Activated T-helper 2 cell treated with anti-CD3 and anti-CD28 coated beads, Interferon-gamma antibody, Interleukin-2, Interleukin-4, amounts not matched to agents 10 μg/mL and 5 μg/mL and 100 μg/mL, durations not matched to agents 14 hours and 24 hours and 36 hours (primary cell): Measurements from ENCODE around the gene SFI1. TPM values are rescaled to one million over a fixed set of nuclear protein-coding genes. Genes with fewer than 3 reads are reported as not detected.
"Not testable (repeated sequence)": the region's sequence is repeated elsewhere in the genome, so short reads cannot be mapped to it uniquely, and the experiment has no call there.

ENCODE experiments used
- DNase-seq: peaks from one replicate; pipeline ENCODE4 v3.0.0; 2021; ENCODE audit warnings: low spot score
- H3K27ac Mint-ChIP-seq: one replicate; pipeline ENCODE4 v1.8.0; 2021; ENCODE audit warnings: mixed read lengths
- H3K27me3 Mint-ChIP-seq: one replicate; pipeline ENCODE4 v1.8.0; 2021; ENCODE audit warnings: low read depth, mixed read lengths
- H3K36me3 Mint-ChIP-seq: one replicate; pipeline ENCODE4 v1.8.0; 2021; ENCODE audit warnings: low read depth, mixed read lengths
- H3K4me1 Mint-ChIP-seq: one replicate; pipeline ENCODE4 v1.8.0; 2021; ENCODE audit warnings: low read depth, mixed read lengths
- H3K4me3 Mint-ChIP-seq: one replicate; pipeline ENCODE4 v1.8.0; 2021; ENCODE audit warnings: low read depth, mild to moderate bottlenecking, moderate library complexity, mixed read lengths
- H3K9me3 Mint-ChIP-seq: one replicate; pipeline ENCODE4 v1.8.0; 2021; ENCODE audit warnings: mixed read lengths
- intact Hi-C: fragments of 100-400 bp; cut with micrococcal nuclease; formaldehyde crosslinking; loops from one replicate; pipeline ENCODE4 v1.15.1; 2023
- total RNA-seq: library from RNA; stranded (reverse); gene quantifications from 2 replicates; pipeline ENCODE4 v1.2.3, GENCODE V29; 2022

SFI1 gene
- total RNA-seq = 409 and 435 TPM in 2 replicates

GRCh38 chr22:31496007-31496734 is at the start of gene SFI1:
TSS of gene SFI1 (plus strand) at chr22:31496536. CDS start at chr22:31508285, 11,749 bp downstream.
- Mint-ChIP-seq H3K27me3 (no peaks in the 10 kb centered on the region), H3K9me3 (peaks cover 5% of the 10 kb centered on the region), H3K27ac (peak within 1 kb of the TSS; percentile 96), H3K4me1 (peaks cover 29% of the 10 kb centered on the region), H3K36me3 (peaks cover 45% of the 10 kb centered on the region), H3K4me3 (peak within 1 kb of the TSS; percentile 98)
- DNase-seq = peak; percentile 92
- intact Hi-C loops = loop anchor here (1.0 to 2.0 kb wide), 6 partner anchors 30 to 254 kb away; partner anchors contain the start of genes PATZ1 and PRR14L

GRCh38 chr22:31446767-31447166 is 49.6 kb upstream of the SFI1 start:
- Mint-ChIP-seq H3K4me3 (no peak overlapping the region), H3K27me3 (no peaks in the 10 kb centered on the region), H3K9me3 (no peaks in the 10 kb centered on the region), H3K4me1 (peaks cover 4% of the 10 kb centered on the region), H3K27ac (no peak overlapping the region), H3K36me3 (peaks cover 78% of the 10 kb centered on the region)
- intact Hi-C loops = no loop called here
- no peak for DNase-seq

- Mint-ChIP-seq H3K27ac (no peak overlapping the region), H3K4me3 (no peak overlapping the region), H3K4me1 (peaks cover 7% of the 10 kb centered on the region), H3K27me3 (no peaks in the 10 kb centered on the region), H3K9me3 (no peaks in the 10 kb centered on the region), H3K36me3 (peaks cover 78% of the 10 kb centered on the region)
- intact Hi-C loops = no loop called here
- DNase-seq = no peak
These were observed 49.0 kb upstream of the SFI1 start for GRCh38 chr22:31447337-31447736.

- no peak overlapping the region for H3K4me3 Mint-ChIP-seq
- H3K36me3 Mint-ChIP-seq = peaks cover 75% of the 10 kb centered on the region
- H3K4me1 Mint-ChIP-seq = peaks cover 9% of the 10 kb centered on the region
- intact Hi-C loops = no loop called here
- DNase-seq = no peak
- no peak overlapping the region for H3K27ac Mint-ChIP-seq
- H3K9me3 Mint-ChIP-seq = no peaks in the 10 kb centered on the region
- H3K27me3 Mint-ChIP-seq = no peaks in the 10 kb centered on the region
These were observed 48.0 kb upstream of the SFI1 start for GRCh38 chr22:31448382-31448781.

GRCh38 chr22:31449506-31449905 is 46.8 kb upstream of the SFI1 start:
- H3K4me3 Mint-ChIP-seq = no peak overlapping the region
- peaks cover 9% of the 10 kb centered on the region for H3K4me1 Mint-ChIP-seq
- H3K27me3 Mint-ChIP-seq = no peaks in the 10 kb centered on the region
- H3K36me3 Mint-ChIP-seq = peaks cover 75% of the 10 kb centered on the region
- no peak overlapping the region for H3K27ac Mint-ChIP-seq
- DNase-seq = no peak
- H3K9me3 Mint-ChIP-seq = no peaks in the 10 kb centered on the region
- intact Hi-C loops = no loop called here

- peaks cover 7% of the 10 kb centered on the region for H3K4me1 Mint-ChIP-seq
- no peak for DNase-seq
- H3K4me3 Mint-ChIP-seq = no peak overlapping the region
- intact Hi-C loops = no loop called here
- peak overlapping the region; percentile 33 for H3K27ac Mint-ChIP-seq
- no peaks in the 10 kb centered on the region for H3K9me3 Mint-ChIP-seq
- H3K36me3 Mint-ChIP-seq = peaks cover 66% of the 10 kb centered on the region
- no peaks in the 10 kb centered on the region for H3K27me3 Mint-ChIP-seq
These were observed 44.4 kb upstream of the SFI1 start for GRCh38 chr22:31451709-31452571.

GRCh38 chr22:31461699-31462098 is 34.6 kb upstream of the SFI1 start:
- Mint-ChIP-seq H3K4me3 (no peak overlapping the region), H3K4me1 (peaks cover 16% of the 10 kb centered on the region), H3K9me3 (no peaks in the 10 kb centered on the region), H3K27me3 (no peaks in the 10 kb centered on the region), H3K27ac (peak overlapping the region; percentile 69), H3K36me3 (peaks cover 75% of the 10 kb centered on the region)
- intact Hi-C loops = no loop called here
- no peak for DNase-seq

- no peak overlapping the region for H3K27ac Mint-ChIP-seq
These were observed 31.0 kb upstream of the SFI1 start for GRCh38 chr22:31465307-31465706.

GRCh38 chr22:31474743-31475142 is 21.6 kb upstream of the SFI1 start:
- no peaks in the 10 kb centered on the region for H3K27me3 Mint-ChIP-seq
- no peak overlapping the region for H3K27ac Mint-ChIP-seq

More at GRCh38 chr22:31465307-31465706, 31.0 kb upstream of the SFI1 start:
- no peak for DNase-seq
- Mint-ChIP-seq H3K9me3 (no peaks in the 10 kb centered on the region), H3K4me1 (peaks cover 14% of the 10 kb centered on the region), H3K36me3 (peaks cover 79% of the 10 kb centered on the region), H3K27me3 (no peaks in the 10 kb centered on the region), H3K4me3 (no peak overlapping the region)
- intact Hi-C loops = no loop called here

GRCh38 chr22:31475800-31476199 is 20.5 kb upstream of the SFI1 start:
- H3K36me3 Mint-ChIP-seq = peaks cover 79% of the 10 kb centered on the region
- no peaks in the 10 kb centered on the region for H3K27me3 Mint-ChIP-seq
- H3K27ac Mint-ChIP-seq = no peak overlapping the region
- no peak for DNase-seq
- H3K9me3 Mint-ChIP-seq = no peaks in the 10 kb centered on the region
- peaks cover 27% of the 10 kb centered on the region for H3K4me1 Mint-ChIP-seq
- H3K4me3 Mint-ChIP-seq = no peak overlapping the region
- intact Hi-C loops = no loop called here

More at GRCh38 chr22:31474743-31475142, 21.6 kb upstream of the SFI1 start:
- H3K4me3 Mint-ChIP-seq = no peak overlapping the region
- H3K4me1 Mint-ChIP-seq = peaks cover 27% of the 10 kb centered on the region
- H3K9me3 Mint-ChIP-seq = no peaks in the 10 kb centered on the region
- intact Hi-C loops = no loop called here
- peaks cover 70% of the 10 kb centered on the region for H3K36me3 Mint-ChIP-seq
- no peak for DNase-seq

- Mint-ChIP-seq H3K4me1 (peaks cover 25% of the 10 kb centered on the region), H3K27ac (no peak overlapping the region), H3K9me3 (no peaks in the 10 kb centered on the region), H3K4me3 (no peak overlapping the region), H3K36me3 (peaks cover 81% of the 10 kb centered on the region), H3K27me3 (no peaks in the 10 kb centered on the region)
- intact Hi-C loops = no loop called here
- DNase-seq = no peak
These were observed 19.0 kb upstream of the SFI1 start for GRCh38 chr22:31477329-31477728.

- H3K27ac Mint-ChIP-seq = no peak overlapping the region
- DNase-seq = no peak
- H3K9me3 Mint-ChIP-seq = no peaks in the 10 kb centered on the region
- H3K4me1 Mint-ChIP-seq = peaks cover 25% of the 10 kb centered on the region
- H3K27me3 Mint-ChIP-seq = no peaks in the 10 kb centered on the region
- H3K4me3 Mint-ChIP-seq = no peak overlapping the region
- intact Hi-C loops = no loop called here
- H3K36me3 Mint-ChIP-seq = peaks cover 88% of the 10 kb centered on the region
These were observed 15.2 kb upstream of the SFI1 start for GRCh38 chr22:31481129-31481528.

GRCh38 chr22:31482470-31482869 is 13.9 kb upstream of the SFI1 start:
- H3K4me3 Mint-ChIP-seq, DNase-seq, H3K9me3 Mint-ChIP-seq, H3K27me3 Mint-ChIP-seq, H3K27ac Mint-ChIP-seq, intact Hi-C loops: not testable (repeated sequence)
- H3K36me3 Mint-ChIP-seq = peaks cover 90% of the 10 kb centered on the region
- peaks cover 27% of the 10 kb centered on the region for H3K4me1 Mint-ChIP-seq
